ENCODE data around the gene PPP1R16B. TPM values are rescaled to one million over a fixed set of nuclear protein-coding genes. Genes with fewer than 3 reads are reported as not detected.

The PPP1R16B gene
- total RNA-seq, 1 donor = 0.09 TPM

DNA sequence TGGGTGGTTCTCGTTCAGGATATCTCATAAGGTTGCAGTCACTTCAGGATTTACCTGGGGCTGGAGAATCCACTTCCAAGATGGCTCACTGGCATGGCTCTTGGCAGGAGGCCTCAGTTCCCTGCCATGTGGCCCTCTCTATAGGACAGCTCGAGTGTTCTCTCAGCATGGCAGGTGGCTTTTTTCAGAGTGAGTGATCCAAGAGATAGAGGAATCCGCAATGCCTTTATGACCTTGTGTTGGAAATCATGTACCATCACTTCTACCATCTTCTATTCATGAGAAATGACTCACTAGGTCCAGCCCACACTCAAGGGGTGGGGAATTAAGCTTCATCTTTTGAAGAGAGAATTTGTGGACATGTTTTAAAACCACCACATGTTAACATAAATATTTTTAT, 37.8 kb downstream of the PPP1R16B start:
- no peak overlapping the region for H3K4me3 ChIP-seq (ENCODE audit: low read depth, low read length)
- no peak for DNase-seq (ENCODE audit: low read depth)
- TF ChIP-seq, protein P1, sequence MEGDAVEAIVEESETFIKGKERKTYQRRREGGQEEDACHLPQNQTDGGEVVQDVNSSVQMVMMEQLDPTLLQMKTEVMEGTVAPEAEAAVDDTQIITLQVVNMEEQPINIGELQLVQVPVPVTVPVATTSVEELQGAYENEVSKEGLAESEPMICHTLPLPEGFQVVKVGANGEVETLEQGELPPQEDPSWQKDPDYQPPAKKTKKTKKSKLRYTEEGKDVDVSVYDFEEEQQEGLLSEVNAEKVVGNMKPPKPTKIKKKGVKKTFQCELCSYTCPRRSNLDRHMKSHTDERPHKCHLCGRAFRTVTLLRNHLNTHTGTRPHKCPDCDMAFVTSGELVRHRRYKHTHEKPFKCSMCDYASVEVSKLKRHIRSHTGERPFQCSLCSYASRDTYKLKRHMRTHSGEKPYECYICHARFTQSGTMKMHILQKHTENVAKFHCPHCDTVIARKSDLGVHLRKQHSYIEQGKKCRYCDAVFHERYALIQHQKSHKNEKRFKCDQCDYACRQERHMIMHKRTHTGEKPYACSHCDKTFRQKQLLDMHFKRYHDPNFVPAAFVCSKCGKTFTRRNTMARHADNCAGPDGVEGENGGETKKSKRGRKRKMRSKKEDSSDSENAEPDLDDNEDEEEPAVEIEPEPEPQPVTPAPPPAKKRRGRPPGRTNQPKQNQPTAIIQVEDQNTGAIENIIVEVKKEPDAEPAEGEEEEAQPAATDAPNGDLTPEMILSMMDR (IDR thresholded peaks at IDR 0.05; ENCODE audit: insufficient read depth, low read length) = no peak

- DNase-seq (ENCODE audit: low read depth) = no peak
- TF ChIP-seq, protein P1 (IDR thresholded peaks at IDR 0.05; ENCODE audit: insufficient read depth, low read length) = no peak
- H3K4me3 ChIP-seq (ENCODE audit: low read depth, low read length) = no peak overlapping the region
These were observed 39.5 kb downstream of the PPP1R16B start for GRCh38 chr20:38844963-38845362.

DNA sequence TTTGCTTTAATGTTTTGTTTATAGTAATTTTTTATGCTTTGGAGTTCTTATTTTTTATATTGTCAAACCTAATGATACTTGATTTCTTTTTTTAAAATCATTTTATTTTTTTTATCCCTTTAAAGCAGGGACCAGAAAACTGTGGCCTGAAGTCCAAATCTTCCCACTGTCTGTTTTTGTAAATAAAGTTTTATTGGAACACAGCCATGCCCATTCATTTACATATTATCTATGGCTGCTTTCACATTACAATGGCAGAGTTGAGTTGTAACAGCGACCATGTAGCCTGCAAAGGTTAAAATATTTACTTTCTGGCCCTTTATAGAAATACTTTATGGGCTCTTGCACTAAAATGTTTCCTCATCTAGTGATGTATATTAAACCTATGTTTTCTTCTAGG, 42.3 kb downstream of the PPP1R16B start:
- H3K4me3 ChIP-seq (ENCODE audit: low read depth, low read length) = no peak overlapping the region
- no peak for DNase-seq (ENCODE audit: low read depth)
- TF ChIP-seq, protein P1 (IDR thresholded peaks at IDR 0.05; ENCODE audit: insufficient read depth, low read length) = no peak

GRCh38 chr20:38853759-38854158, 48.3 kb downstream of the PPP1R16B start:
- TF ChIP-seq, protein P1 (IDR thresholded peaks at IDR 0.05; ENCODE audit: insufficient read depth, low read length) = no peak
- no peak for DNase-seq (ENCODE audit: low read depth)
- no peak overlapping the region for H3K4me3 ChIP-seq (ENCODE audit: low read depth, low read length)

DNA sequence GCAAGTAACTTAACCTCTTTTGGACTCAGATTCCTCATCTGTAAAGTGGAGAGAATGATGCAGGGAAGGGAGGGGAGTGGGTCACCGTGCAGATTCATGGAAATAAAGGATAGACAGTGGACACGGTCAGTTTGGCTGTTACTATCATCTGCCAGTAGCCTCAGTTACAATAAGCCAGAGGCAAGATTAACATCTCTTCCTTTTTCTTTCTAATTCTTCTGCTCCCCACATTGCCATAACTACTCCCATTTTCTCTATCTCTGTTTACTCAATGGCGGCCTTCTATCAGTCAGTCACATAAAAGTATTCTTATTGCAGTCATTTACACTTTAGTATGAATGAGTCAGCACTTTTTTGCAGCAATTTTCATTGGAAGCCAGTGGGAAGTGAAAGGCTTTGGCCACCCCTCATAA, 49.2 kb downstream of the PPP1R16B start:
- TF ChIP-seq, protein P1 (IDR thresholded peaks at IDR 0.05; ENCODE audit: insufficient read depth, low read length) = no peak
- DNase-seq (ENCODE audit: low read depth) = no peak
- no peak overlapping the region for H3K4me3 ChIP-seq (ENCODE audit: low read depth, low read length)

- peak; percentile 57 for DNase-seq (ENCODE audit: low read depth)
- TF ChIP-seq, protein P1 (IDR thresholded peaks at IDR 0.05; ENCODE audit: insufficient read depth, low read length) = no peak
- H3K4me3 ChIP-seq (ENCODE audit: low read depth, low read length) = no peak overlapping the region
These were observed 49.9 kb downstream of the PPP1R16B start for GRCh38 chr20:38855356-38855755.

- no peak for DNase-seq (ENCODE audit: low read depth)
- TF ChIP-seq, protein P1 (IDR thresholded peaks at IDR 0.05; ENCODE audit: insufficient read depth, low read length) = no peak
- no peak overlapping the region for H3K4me3 ChIP-seq (ENCODE audit: low read depth, low read length)
These were observed 51.1 kb downstream of the PPP1R16B start for GRCh38 chr20:38856570-38856969.

All from fibroblast of the aortic adventitia (primary cell).